HG03039 (cell line): ENCODE data around the gene SELENOO.

Experiments used
- ATAC-seq: cut with Tn5 transposase; IDR thresholded peaks from one replicate; pipeline ENCODE4 v1.9.1; 2021; ENCODE audit warnings: mild to moderate bottlenecking, moderate library complexity; ENCODE audit not compliant: unreplicated experiment

SELENOO gene

DNA sequence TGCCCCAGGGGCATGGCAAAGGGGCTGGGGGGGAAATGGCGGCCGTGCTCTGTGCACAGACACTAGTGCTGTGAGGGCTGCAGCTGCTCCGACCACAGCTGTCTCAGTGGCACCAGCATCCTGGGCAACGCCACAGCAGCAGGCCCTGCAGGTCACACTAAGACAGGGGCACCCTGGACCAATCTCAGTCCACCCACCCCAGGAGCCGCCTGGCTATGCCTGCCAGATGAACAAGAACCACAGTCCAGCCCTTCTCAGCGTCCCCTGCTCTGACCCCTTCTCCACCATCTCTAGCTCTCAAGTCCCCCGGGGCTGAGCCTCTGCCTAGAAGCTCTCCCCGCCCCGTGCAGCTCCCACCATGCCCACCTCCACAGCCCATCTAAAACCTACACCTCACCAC is 27.6 kb downstream of the SELENOO start:
- ATAC-seq, result no peak

DNA sequence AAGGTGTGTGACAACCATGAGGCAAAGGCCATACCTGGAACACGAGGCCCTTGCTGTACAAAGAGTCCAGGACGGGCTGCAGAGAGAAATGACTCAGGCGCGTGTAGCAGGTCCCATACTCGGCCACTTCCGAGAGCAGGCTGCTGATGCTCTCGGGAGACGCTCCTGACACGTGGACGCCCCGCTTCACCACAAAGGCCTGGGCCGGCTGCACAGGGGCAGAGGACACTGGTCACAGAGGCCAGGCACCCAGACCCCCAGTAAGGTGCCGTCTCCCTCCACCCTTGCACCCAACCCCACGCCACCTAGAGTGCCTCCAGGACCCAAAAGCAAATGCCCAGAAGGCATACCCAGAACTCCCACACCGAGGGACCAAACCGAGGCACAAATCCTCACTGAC is 28.6 kb downstream of the SELENOO start:
- no peak for ATAC-seq

DNA sequence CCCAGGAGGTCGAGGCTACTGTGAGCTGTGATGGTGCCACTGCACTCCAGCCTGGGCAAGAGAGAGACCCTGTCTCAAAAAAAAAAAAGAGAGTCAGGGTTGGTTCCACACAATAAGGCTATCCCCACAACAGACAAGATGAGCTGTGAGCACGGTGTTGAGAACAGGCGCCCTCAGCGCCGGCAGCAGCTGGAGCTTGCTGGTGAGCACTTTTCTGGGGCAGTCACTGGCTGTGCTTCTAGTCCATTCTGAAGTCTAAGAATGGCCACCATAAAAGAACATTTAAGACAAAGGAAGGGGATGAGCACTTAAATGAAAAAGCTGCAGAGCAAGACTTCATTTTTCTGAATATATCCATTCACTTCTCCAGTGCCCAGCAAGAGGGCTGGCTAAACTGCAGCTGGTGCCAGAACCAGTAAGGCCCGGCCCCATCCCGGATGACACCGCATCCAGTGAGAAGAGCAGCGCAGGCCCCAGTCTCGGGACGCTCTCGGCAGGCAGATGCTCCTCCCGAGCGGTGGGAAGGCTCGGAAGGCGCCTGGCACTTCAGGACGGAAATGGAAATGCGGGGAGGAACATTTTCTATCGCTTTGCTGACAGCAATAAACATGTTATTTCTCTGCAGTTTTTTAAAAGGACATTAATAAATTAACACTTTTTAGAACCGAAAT is 31.8 kb downstream of the SELENOO start:
- ATAC-seq, result no peak

DNA sequence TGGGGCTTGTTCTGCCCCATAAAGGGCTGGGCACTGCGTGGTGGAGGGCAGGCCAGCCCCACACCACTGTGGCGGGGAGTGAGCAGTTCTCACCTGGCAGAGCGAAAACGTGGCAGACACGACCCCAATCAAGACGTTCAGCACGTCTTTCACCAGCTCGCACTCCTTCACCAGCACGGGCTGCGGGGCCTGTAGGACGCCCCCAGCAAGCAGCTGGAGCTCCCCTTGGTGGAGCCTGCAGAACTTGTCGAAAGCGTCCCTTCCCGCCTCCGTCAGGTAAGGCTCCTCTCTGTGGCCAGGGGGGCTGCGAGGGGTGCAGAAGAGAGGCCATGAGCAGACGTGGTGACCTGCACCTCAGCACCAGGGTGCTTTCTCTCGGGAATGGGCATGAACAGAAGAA is 32.4 kb downstream of the SELENOO start:
- ATAC-seq, result no peak

DNA sequence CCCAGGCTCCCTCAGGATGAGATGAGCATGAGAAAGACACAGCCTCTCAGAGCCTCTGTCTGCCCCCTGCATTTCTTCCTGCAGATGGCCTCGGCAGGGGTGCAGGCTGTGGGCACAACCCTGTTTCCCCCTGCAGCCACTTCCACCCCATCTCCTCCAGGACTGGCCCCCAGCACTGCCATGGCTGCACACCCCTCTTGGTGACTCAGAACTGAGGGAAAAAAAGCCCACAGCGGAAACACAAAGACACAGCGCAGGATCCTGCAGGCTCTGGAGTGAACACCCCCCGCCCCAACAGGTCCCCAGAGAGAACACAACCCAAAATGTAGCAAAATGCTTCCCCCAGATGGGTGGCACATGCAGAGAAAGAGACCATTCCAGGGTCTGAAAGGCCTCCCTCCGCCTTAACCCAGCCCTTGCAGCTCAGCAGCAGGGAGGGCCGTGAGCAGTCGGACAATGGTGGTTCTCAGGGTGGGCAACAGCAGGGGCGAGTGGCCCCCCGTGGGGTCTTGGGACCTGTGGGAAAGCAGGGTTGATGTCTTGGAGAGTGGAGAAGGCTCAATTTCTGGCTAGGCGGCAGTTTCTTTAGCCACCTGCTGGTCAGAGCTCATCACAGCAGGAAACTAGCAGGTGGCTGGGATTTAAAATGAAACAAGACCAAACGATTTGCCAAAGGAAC is 36.1 kb downstream of the SELENOO start:
- no peak for ATAC-seq

DNA sequence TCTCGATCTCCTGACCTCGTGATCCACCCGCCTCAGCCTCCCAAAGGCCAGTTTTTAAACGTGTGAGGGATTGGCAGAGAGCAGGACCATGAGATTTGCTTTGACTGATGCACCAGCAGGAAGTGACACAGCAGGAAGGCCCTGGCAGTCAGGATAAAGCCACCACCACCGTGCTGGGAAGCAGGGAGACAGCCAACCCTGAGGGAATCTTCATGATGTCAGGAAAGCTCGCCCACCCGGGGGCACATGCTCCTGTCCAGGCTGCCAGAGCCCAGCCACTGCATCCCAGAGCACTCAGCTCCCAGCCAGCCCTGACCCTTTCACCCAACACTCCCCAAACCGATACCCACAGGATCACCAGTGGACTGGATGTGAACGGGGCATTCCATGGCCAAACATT is 37.9 kb downstream of the SELENOO start:
- ATAC-seq, result no peak

DNA sequence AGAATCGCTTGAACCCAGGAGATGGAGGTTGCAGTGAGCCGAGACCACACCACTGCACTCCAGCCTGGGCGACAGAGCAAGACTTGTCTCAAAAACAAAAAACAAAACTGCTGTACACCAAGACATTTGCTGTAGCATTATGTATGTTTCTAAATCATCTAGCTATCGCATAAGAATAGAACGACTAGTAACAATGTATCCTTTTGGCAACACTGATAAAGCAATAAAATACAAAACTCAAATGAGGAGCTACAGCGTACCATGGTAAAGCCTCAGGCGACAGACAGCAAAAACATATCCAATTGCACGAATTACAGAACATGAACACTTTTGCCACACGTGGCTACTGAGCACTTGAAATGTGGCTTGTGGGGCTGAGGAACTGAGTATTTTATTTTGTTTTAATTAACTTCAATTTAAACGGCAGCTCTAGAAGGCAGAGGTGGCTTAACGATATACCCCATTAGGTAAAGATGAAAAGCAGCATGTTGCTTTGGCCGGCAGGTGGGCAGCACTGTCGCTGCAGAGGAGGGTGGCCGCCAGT is 41.7 kb downstream of the SELENOO start:
- ATAC-seq, result no peak

DNA sequence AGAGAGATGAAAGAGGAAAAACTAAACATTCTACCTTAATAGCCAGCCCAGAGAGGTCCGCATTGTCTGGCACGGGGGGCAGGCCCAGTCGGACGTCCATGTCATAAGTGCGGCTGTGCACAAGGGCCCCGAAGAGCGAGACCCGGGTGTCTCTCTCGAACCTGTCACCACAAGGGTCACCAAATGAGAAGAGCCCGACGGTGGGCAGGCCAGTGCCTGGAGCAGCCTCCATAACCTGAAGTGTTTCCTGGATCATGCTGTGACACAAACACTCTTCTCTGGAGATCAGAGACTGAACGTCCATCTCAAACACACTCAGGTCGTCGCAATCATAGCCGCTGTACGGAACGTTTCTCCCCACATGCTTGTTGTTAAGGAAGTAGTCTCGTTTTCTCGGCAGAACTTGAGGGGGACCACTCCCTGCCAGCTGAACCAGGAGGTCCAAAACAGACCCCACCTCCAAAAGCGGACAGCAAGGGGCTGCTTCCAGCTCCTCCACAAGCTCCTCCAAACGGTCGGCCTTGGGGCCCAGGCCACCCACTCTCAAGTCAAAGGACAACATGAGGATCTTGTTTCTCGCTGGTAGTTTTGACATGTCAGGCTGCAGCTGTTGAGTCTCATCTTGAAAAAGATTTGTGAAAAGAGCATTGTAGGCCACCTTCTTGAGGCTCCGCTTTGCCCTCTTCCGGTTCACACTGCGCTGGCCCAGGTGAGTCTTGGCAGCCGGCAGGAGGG is 43.0 kb downstream of the SELENOO start:
- ATAC-seq, result peak; percentile 0

DNA sequence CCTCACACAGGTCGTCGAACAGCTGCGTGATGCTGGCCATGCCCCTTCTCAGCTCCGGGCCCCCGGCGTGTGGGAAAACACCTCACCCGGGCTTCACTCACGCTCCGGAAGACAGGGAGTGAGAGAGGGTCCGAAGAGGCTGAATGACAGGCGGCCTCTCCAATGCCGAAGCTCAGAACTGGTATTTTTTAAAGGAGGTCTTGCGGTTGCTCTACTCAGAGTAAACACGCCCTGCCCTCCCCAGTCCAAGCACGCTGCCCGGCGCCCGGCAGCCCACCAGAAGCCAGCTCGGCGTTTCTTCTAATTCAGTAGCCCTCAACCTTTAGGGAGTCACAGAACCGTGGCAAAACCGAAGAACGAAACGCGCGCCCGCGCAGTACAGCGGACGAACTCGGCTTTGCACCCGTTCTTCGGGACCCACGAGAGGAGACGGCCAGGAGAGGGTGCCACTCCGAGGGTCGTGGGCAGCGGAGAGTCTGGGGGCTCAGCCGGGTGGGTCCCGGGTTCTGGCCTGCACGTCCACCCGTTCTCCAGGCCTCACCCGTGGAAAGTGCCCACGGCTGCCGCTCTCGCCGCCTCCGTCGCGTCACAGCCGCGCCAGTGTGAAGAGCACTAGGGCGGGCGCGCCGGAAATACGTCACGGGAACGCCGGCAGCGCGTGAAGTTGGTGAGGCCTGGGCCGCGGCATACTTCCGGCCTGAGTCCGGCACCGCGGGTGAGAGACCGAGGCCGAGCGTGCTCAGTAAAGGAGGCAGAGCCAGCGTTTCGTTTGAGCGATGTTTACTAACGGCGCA is 43.8 kb downstream of the SELENOO start, which contains the start of gene TUBGCP6:
TSS of gene TUBGCP6 (minus strand) at position 604 of the 794 bp plus-strand sequence. CDS start at position 40, 564 bp downstream.
- peak; percentile 70 for ATAC-seq

DNA sequence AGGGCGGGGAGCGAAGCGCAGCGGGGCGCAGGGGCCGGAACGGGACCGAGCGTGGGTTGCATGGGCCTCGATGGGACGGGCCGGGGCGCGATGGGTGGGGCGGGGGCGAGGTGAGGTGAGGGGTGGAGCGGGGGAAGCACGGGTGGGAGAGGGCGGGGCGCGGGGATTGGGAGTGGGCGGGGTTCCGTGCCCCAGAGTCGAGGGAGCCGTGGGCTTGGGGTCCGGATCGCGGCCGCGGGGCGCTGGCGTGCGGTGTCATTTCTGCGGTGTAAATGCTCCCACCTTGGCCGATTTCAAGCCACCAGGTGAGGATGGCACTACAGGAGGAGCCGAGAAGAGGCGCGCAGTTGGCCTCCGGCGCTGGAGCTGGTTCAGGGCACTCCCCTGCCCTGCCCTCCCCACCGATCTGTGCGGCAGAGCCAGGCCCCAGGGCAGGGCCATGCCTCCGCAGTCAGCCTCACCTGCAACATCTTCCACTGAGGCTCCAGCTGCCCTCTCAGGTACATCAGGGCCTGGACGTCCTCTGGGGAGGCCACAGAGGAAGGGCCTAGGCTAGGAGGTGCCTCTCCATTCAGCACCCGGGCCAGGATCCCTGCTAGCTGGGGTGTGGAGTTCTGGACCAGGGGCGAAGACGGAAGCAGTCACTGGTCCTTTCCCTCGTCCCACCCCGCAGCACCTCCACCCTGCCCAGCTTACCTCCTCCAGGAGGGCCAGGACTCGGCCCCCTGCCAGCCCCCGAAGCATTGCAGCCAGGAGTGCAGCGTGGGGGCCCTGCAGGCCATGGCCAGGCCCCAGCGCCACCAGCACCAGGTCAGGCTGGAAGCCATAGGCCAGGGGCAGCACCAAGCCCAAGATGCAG is 44.6 kb downstream of the SELENOO start:
- ATAC-seq, result no peak

DNA sequence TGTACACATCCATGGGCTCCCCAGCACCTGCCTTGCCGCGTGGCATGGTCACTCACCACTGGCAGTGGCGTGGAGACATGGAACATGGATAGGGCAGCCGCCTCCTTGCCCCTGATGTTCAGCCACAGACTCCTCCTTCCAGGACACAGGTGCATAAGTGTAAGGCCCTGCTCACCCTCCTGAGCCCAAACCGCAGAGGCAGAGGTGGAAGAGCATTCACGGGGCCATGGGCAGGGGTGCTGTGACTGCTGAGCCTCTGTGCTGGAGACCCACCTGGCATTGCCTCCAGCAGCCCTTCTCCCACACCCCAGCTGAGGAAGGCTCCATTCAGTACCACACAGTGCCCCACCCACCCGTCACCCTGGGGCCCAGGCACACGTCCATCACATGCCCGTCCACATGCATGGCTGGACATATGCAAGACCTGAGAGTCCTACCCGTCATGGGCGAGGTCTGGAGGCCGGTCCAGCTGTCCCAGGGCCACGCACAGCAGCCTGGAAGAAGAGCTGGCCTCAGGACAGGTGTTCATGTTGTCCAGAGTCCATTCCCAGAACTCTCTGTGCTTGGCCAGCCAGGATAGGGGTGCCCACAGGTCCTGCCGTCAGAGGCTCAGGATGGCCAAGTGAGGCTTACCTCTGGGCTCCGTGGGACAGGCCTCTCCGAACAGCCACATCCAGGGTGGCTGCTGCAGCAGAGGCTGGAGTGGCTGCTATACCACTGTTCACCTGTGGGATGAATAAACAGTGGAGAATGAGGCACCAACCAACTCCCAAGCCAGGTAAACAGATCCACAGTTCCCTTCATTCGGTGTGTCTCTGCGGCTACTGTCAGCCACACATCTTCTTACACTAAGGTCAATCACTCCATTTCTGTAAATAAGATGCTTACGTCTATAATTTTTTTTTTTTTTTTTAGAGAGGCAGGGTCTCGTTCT is 45.7 kb downstream of the SELENOO start:
- no peak for ATAC-seq

DNA sequence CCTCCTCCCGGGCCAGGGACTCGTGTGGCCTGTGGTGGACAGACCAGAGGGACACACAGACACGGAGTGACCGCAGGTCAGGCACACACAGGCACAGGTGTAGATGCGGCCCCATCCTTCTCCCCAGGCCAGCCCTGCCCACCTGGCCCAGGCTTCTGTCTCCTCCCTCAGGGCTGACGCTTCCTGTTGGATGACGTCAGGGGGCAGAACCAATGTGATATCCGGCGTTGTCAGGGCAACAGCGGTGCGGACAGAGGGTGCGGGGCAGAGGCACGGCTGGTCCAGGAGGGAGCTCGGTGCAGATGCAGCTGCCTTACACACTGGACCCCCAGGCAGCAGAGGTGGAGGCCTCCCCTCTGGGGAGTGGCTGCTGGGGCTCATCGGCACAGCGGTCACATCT is 46.9 kb downstream of the SELENOO start:
- no peak for ATAC-seq

DNA sequence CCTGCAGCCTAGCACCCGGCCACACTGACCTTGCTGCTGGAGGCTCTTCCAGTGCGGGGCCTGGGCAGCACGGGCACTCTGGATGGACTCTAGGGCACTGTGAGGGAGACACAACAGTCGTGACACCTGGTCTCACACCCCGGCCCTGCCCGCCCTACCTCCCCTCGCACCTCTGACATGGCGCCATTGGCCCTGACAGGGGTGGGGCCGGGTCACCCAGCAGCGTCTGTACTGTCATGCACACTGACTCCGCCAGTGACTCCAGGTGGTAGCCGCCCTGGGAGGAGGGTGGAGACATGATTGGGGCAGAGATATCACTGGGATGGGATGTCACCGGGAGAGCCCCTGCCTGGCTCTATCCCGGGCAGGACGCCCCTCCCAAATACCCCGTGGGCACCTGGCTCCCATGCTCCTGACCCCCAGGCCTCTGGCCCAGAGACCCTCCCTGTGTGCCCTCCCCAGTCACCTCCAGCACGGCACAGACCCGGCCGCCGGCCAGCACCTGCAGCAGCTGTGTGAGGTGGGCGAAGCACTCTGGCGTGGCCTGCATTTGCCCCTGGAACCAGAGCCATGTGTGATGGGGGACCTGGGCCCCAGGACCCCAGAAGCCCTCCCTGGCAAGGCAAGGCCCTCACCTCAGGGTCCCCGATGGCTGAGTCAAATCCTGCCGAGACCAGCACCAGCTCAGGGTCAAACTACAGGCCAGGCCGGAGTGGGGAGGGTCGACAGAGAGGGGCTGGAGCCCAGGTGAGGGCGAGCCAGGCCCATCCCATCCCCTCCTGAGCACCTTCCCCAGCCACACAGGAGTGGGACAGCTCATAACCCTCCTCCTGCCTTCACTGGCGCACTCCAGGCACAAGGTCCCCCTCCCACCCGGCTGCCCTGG is 47.6 kb downstream of the SELENOO start:
- ATAC-seq, result no peak

DNA sequence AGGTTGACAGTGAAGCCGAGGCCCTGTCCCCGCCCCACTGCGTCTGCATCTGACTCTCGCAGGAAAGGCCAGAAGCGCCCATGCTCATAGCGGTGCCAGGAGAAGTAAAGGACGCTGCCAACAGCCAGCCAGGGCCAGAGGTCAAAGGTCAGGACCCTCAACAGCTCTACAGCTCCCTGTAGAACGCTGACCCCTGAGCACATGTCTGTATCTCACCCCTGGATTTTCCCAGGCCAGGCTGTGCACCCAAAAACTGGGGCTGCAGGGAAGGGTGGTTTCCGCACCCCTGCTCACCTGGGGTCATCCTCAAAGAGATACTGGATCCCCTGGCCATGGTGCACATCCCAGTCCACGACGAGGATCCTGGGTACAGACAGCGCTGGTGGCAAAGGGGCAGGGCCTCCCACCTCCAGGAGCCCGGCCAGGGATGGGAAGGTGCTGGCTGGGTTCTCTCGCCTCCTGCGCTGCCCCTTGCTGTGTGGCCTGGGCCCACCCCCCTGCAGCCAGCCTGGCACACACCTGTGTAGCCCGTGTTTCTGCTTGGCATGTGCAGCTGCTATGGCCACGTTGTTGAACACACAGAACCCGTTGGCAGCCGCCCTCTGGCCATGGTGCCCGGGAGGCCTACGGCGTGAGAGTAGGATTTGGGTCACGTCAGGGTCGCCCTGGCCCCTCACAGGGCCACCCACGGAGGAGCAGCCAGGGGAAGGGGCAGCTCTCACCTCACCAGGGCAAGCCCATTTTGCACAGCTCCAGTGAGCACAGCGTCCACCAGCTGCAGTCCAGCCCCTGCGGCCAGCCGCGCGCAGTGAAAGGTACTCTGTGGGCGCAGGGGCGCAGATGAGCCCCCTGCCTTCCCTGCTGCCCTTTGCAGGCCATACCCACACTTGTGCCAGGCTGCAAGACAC is 48.8 kb downstream of the SELENOO start:
- no peak for ATAC-seq

DNA sequence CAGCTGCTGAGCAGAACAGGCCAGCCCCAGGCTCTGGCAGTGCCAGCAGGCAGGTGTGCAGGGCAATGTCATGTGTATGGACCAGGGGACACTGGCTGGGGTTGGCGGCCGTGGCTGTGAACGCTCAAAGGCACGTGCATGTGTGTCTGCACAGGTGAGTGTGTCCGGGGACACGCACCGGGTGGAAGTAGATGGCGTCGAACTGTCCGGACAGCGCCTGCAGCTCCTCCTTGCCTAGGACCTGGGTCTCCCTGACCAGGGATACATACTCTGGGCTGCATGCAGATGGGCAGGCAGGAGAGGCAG is 49.4 kb downstream of the SELENOO start:
- ATAC-seq, result no peak

DNA sequence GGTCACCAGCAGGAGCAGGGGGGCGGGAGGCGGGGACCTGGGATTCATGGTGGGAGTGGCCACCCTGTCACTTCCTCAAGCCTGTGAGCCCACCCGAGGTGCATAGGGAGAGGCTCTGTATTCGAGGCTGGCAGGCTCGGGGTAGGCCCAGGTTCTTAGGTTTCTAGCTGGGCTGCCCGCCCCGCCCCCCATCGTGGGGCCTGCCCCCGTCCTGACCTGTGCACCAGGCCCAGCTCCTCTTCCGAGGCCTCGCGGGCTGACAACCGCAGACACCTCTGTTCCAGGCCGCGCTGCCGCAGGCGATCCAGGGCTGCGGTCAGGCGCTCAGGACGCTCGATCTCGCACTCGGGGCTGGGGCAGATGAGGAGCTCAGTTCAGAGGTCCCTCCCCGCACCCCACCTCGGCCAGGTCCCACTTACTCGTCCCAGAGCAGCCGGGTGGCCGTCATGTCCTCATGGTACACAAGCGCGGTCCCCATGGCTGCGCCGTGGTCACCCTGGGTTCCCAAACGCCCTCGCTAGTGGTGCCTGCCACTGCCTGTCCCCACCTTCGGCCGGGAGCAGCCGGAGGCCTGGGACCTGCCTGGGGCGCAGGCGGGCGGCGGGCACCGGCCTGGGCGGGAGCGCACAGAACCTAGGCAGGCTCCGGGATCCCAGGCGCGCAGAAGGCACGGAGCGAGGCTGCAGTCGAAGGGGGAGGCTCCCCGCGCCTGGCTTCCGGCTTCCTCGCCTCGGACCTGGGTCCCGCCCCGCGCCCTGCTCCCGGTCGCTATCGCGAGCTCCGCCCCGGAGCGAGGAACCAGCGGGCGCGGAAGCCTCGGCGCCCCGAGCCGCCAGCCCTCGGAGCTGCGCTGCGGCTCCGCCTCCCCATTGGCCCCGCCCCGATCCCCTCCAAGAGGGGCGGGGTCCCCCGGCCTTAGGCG is 50.0 kb downstream of the SELENOO start, which contains the start of gene HDAC10:
TSS of gene HDAC10 (minus strand) at position 711 of the 922 bp plus-strand sequence. CDS start at position 478, 233 bp downstream.
- ATAC-seq, result peak; percentile 47
